ENCODE data around the gene ELP5. TPM values are rescaled to one million over a fixed set of nuclear protein-coding genes. Genes with fewer than 3 reads are reported as not detected.
A peak's percentile ranks its signal among the peaks of the same experiment; 100 is the strongest.

The ELP5 gene
- total RNA-seq, 4 donors from 2014 or later: 13.3 to 52.7 (median 26.7) TPM

DNA sequence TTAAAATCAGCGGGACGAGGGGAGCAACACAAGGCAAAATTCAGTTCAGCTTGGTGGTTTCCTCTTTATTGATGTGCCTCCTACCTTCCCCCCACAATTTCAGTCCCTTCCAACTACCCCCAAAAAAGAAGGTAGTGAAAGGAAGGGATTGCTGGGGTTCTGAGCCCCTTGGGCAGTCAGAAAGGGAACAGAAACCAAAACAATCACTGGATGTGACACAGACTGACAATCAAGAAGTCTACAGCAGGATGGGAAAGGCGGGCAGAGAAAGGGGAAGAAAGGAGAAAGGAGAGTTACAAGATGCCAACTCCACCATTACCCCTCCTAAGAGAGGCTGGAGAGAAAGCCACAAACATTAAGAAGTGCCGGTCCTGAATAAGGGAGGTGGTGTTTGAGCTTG, 11.6 kb upstream of the ELP5 start:
- intact Hi-C loops (cut with DNase I; ENCODE audit: low total_unique reads) (loop anchor here (5.0 kb wide), 1 partner anchor 912 kb away; the partner anchor contains the start of gene PER1), in situ Hi-C loops (cut with MboI; ENCODE audit: low sequenced_read_pairs in 4 of 4) (no loop called here)
- Histone ChIP-seq H3K36me3 (peaks cover 0 to 40% of the 10 kb centered on the region in 2 donors), H3K4me3 (peak overlapping the region; percentile 49 to 99 (median 80)), H3K4me1 (peaks cover 26 to 33% of the 10 kb centered on the region in 2 donors), H3K27me3 (no peaks in the 10 kb centered on the region), H3K9me3 (no peaks in the 10 kb centered on the region), H3K27ac (peak overlapping the region; percentile 92 to 99 (median 98))
- no peak for ATAC-seq
- no peak for DNase-seq
- TF ChIP-seq, protein P1, sequence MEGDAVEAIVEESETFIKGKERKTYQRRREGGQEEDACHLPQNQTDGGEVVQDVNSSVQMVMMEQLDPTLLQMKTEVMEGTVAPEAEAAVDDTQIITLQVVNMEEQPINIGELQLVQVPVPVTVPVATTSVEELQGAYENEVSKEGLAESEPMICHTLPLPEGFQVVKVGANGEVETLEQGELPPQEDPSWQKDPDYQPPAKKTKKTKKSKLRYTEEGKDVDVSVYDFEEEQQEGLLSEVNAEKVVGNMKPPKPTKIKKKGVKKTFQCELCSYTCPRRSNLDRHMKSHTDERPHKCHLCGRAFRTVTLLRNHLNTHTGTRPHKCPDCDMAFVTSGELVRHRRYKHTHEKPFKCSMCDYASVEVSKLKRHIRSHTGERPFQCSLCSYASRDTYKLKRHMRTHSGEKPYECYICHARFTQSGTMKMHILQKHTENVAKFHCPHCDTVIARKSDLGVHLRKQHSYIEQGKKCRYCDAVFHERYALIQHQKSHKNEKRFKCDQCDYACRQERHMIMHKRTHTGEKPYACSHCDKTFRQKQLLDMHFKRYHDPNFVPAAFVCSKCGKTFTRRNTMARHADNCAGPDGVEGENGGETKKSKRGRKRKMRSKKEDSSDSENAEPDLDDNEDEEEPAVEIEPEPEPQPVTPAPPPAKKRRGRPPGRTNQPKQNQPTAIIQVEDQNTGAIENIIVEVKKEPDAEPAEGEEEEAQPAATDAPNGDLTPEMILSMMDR (IDR thresholded peaks at IDR 0.05 in 4 of 5, conservative IDR thresholded peaks at IDR 0.05 in 1 of 5): no peak
- no peak for TF ChIP-seq POLR2A (IDR thresholded peaks at IDR 0.05)

DNA sequence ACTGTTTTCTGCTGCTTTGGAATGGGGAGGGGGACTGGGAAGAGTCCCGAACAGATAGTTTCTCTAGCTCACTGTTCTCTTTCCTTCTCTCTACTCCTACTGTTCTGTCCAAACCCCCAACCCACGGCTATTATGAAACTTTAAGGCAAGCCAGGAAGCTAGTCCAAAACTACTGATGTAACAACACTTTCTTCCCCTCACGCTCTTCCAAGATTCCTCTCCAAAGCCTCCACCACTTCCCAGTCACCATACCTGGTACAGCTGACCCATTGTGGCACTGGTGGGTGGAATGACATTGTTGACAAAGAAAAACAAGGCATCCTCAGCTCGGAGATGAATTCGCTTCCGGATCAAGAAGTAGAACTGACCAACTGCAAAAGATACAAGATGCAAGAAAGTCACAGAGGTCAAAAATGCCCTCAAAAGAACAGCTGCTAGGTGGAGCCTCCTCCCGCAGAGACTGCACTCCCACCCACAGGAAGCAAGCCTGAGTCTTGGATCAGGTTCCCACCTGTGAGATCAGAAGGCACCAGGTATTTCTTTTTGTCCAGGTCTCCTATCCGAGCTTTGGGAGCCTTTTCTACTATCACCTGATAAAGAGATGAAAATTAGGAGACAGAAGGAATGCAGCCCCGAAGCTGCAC, 10.8 kb upstream of the ELP5 start:
- intact Hi-C loops (cut with DNase I; ENCODE audit: low total_unique reads): loop anchor here (5.0 kb wide), 1 partner anchor 911 kb away; the partner anchor contains the start of gene PER1

DNA sequence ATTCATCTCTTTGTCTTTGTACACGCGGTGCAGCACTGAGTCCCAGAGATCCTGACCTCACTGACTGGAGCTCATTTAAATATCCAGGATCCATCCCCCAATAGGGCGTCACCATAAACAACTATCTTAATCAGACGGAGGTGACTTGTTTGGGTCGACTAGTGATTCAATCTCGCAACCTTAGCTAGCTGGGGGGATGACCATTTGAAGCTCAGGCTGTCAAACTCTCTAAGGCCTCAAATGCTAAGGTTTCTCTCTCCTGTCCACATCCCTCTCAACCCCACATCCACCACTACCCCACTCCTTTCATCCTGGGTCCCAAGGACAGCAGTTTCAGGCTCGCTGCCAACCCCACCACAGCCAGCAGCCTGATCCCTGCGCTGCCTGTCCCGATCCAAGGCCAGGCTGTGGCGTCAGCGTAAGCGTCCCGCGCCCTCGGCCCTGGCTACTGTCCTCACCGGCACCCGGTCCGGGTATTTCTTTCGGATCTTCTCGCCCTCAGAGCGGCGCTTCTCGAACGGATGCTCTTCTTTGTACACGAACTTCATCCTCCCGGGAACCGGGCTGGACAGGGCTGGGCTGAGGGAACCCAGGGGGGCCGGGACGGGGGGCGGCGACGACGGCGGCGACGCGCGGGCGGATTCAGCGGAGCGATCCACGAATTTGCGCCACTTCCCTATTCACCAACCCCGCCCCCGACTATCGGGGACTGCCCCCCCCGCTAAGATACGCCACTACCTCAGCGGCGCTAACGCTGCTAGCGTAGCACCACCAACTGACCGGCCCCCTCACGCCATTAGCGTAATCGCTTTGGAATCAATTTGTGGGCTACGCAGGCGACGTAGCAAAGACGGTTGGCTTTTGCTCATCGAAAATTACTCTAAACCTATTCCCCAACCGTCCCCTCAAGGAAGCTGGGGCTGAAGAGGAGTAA, 10.0 kb upstream of the ELP5 start, which contains the start of gene GABARAP:
Gene GABARAP (minus strand): TSS at position 667 of the 934 bp plus-strand sequence. CDS start 119 bp downstream, at position 548.
- H3K4me3 ChIP-seq: peak within 1 kb of the TSS; percentile 75 to 99 (median 92)
- ATAC-seq (peak; percentile 30 to 41), DNase-seq (peak; percentile 88 to 92)
- no peaks in the 10 kb centered on the region for H3K9me3 ChIP-seq
- H3K36me3 ChIP-seq: peaks cover 0 to 43% of the 10 kb centered on the region in 2 donors
- no peaks in the 10 kb centered on the region for H3K27me3 ChIP-seq
- peaks cover 28 to 29% of the 10 kb centered on the region in 2 donors for H3K4me1 ChIP-seq
- intact Hi-C loops (cut with DNase I; ENCODE audit: low total_unique reads): loop anchor here (2.0 to 5.0 kb wide), 2 partner anchors 65 to 910 kb away; partner anchors contain the start of genes EIF5A and PER1
- H3K27ac ChIP-seq: peak within 1 kb of the TSS; percentile 92 to 99 (median 98)
- peak; percentile 81 to 86 for TF ChIP-seq POLR2A (IDR thresholded peaks at IDR 0.05)
- TF ChIP-seq, protein P1 (IDR thresholded peaks at IDR 0.05 in 4 of 5, conservative IDR thresholded peaks at IDR 0.05 in 1 of 5): no peak
- in situ Hi-C loops (cut with MboI; ENCODE audit: low sequenced_read_pairs in 4 of 4): no loop called here

More for the DNA sequence above, 10.8 kb upstream of the ELP5 start:
- DNase-seq: no peak
- Histone ChIP-seq H3K27me3 (no peaks in the 10 kb centered on the region), H3K4me1 (peaks cover 26 to 30% of the 10 kb centered on the region in 2 donors), H3K27ac (peak overlapping the region; percentile 92 to 99 (median 98)), H3K4me3 (peak overlapping the region; percentile 75 to 99 (median 92)), H3K9me3 (no peaks in the 10 kb centered on the region), H3K36me3 (peaks cover 0 to 40% of the 10 kb centered on the region in 2 donors)
- in situ Hi-C loops (cut with MboI; ENCODE audit: low sequenced_read_pairs in 4 of 4): no loop called here
- no peak for TF ChIP-seq POLR2A (IDR thresholded peaks at IDR 0.05)
- TF ChIP-seq, protein P1 (IDR thresholded peaks at IDR 0.05 in 4 of 5, conservative IDR thresholded peaks at IDR 0.05 in 1 of 5): no peak
- no peak for ATAC-seq

DNA sequence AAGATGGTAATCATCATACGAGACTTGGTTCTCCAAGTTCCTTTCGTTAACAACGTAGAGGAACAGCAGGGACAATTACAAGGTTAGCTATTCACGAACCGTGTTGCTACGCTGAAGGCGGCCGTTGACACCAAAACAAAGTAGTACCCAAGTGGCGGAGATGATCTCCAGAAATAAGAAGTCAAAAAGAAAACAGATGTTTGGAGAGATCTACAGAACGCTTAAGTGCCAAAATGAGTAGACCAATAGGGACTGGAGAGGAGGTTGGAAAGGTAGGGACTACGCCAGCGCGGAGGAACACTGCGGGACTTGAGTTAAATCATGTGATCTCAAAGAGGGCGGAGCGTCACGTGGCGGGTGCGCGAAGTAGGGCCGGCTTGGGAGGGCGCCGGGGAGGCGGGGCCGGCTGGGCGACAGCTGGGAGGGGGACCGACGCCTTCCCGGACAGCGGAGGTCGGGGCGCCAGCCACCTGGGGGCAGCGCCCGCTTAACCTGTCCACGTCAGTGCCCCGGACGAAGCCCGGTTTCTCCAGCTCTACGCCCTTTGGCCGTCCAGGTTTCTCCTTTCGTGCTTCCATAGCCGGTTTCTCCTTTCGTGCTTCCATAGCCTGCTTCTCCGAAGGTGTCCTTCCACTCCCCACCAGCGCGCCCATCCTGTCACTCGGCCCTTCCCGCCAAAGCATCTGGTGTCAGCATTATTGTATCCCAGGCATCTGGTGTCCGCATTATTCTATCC, 9.1 kb upstream of the ELP5 start:
- peaks cover 0 to 44% of the 10 kb centered on the region in 2 donors for H3K36me3 ChIP-seq

More for the DNA sequence above, 9.1 kb upstream of the ELP5 start:
- ATAC-seq (peak; percentile 40 to 42), DNase-seq (peak; percentile 92 to 96)
- H3K4me3 ChIP-seq: peak overlapping the region; percentile 75 to 99 (median 92)
- H3K4me1 ChIP-seq: peaks cover 27 to 35% of the 10 kb centered on the region in 2 donors
- TF ChIP-seq, protein P1 (IDR thresholded peaks at IDR 0.05 in 4 of 5, conservative IDR thresholded peaks at IDR 0.05 in 1 of 5): peak in 3 of 5 experiments; percentile 15 to 27 (median 20)
- peak; percentile 74 to 75 for TF ChIP-seq POLR2A (IDR thresholded peaks at IDR 0.05)
- H3K27ac ChIP-seq: peak overlapping the region; percentile 92 to 99 (median 98)
- H3K9me3 ChIP-seq: no peaks in the 10 kb centered on the region
- no peaks in the 10 kb centered on the region for H3K27me3 ChIP-seq
- intact Hi-C loops (cut with DNase I; ENCODE audit: low total_unique reads) (loop anchor here (2.0 to 5.0 kb wide), 2 partner anchors 64 to 909 kb away; partner anchors contain the start of genes EIF5A and PER1), in situ Hi-C loops (cut with MboI; ENCODE audit: low sequenced_read_pairs in 4 of 4) (no loop called here)

Data from gastrocnemius medialis (tissue), 4 donors.